PFSK-1 (cell line): ENCODE measurements around the gene ABCG1.

ENCODE experiments used
- FOXP2 ChIP-seq: optimal IDR thresholded peaks from 2 replicates; pipeline ENCODE3; 2011; ENCODE audit warnings: borderline replicate concordance, control low read depth, inconsistent platforms; ENCODE audit not compliant: insufficient read depth; ENCODE audit errors: extremely low read length, extremely low read depth
- POLR2AphosphoS5 ChIP-seq: IDR thresholded peaks from 2 replicates; pipeline ENCODE4 v1.6.1; 2012; ENCODE audit warnings: low read depth, mild to moderate bottlenecking, control low read depth, low read length, moderate library complexity
- REST ChIP-seq, 2 experiments: IDR thresholded peaks; 2 replicates each; pipeline versions ENCODE4 v1.6.1 to v1.8.0; 2011 to 2012; ENCODE audit warnings: low read depth in 2 of 2, low read length in 2 of 2, control low read depth in 1 of 2, inconsistent platforms in 1 of 2, mild to moderate bottlenecking in 1 of 2, moderate library complexity in 1 of 2; ENCODE audit not compliant: insufficient read depth in 1 of 2
- SIN3A ChIP-seq: IDR thresholded peaks from 2 replicates; pipeline ENCODE4 v1.6.1; 2012; ENCODE audit warnings: mild to moderate bottlenecking, low read length, moderate library complexity, borderline replicate concordance; ENCODE audit not compliant: insufficient read depth
- TAF1 ChIP-seq: IDR thresholded peaks from 2 replicates; pipeline ENCODE4 v1.6.1; 2012; ENCODE audit warnings: low read length, control low read depth, borderline replicate concordance; ENCODE audit not compliant: insufficient read depth

The ABCG1 gene

GRCh38 chr21:42296501-42296900 is 77.6 kb downstream of the ABCG1 start:
- TF ChIP-seq FOXP2 = no peak
- TF ChIP-seq TAF1 = no peak
- no peak for TF ChIP-seq REST (IDR thresholded peaks at IDR 0.05; ENCODE audit: insufficient read depth in 1 of 2, low read depth in 2 of 2, low read length in 2 of 2)
- TF ChIP-seq POLR2AphosphoS5 = no peak
- TF ChIP-seq SIN3A = no peak

GRCh38 chr21:42297377-42297776 is 78.4 kb downstream of the ABCG1 start:
- TF ChIP-seq REST (IDR thresholded peaks at IDR 0.05; ENCODE audit: insufficient read depth in 1 of 2, low read depth in 2 of 2, low read length in 2 of 2) = no peak
- no peak for TF ChIP-seq FOXP2
- no peak for TF ChIP-seq POLR2AphosphoS5
- no peak for TF ChIP-seq SIN3A
- TF ChIP-seq TAF1 = no peak

GRCh38 chr21:42298237-42298636 is 79.3 kb downstream of the ABCG1 start:
- TF ChIP-seq FOXP2 (no peak), POLR2AphosphoS5 (no peak), SIN3A (no peak), REST (IDR thresholded peaks at IDR 0.05; ENCODE audit: insufficient read depth in 1 of 2, low read depth in 2 of 2, low read length in 2 of 2) (no peak), TAF1 (no peak)

GRCh38 chr21:42298657-42299056 is 79.7 kb downstream of the ABCG1 start:
- TF ChIP-seq FOXP2 (no peak), POLR2AphosphoS5 (no peak), SIN3A (no peak), TAF1 (no peak), REST (IDR thresholded peaks at IDR 0.05; ENCODE audit: insufficient read depth in 1 of 2, low read depth in 2 of 2, low read length in 2 of 2) (no peak)

GRCh38 chr21:42299324-42300044 is 80.5 kb downstream of the ABCG1 start:
- TF ChIP-seq TAF1 (no peak), POLR2AphosphoS5 (no peak), REST (IDR thresholded peaks at IDR 0.05; ENCODE audit: insufficient read depth in 1 of 2, low read depth in 2 of 2, low read length in 2 of 2) (no peak), SIN3A (no peak)
